HL-60 (cell line): ENCODE data around the gene ANKRD13B.

ENCODE experiments used
- CTCF ChIP-seq: IDR thresholded peaks from one replicate; pipeline ENCODE4 v1.5.1; 2011; ENCODE audit warnings: low read length, control low read depth, inconsistent platforms; ENCODE audit not compliant: insufficient read depth
- GABPA ChIP-seq: IDR thresholded peaks from 2 replicates; pipeline ENCODE4 v1.6.1; 2012; ENCODE audit warnings: low read depth
- POLR2AphosphoS5 ChIP-seq: IDR thresholded peaks from 2 replicates; pipeline ENCODE4 v1.6.1; 2012; ENCODE audit warnings: low read depth
- REST ChIP-seq: IDR thresholded peaks from 2 replicates; pipeline ENCODE4 v1.6.1; 2012; ENCODE audit warnings: low read depth; ENCODE audit not compliant: insufficient replicate concordance

- no peak for TF ChIP-seq CTCF
- TF ChIP-seq REST, result no peak
- no peak for TF ChIP-seq POLR2AphosphoS5
- no peak for TF ChIP-seq GABPA
Measured at GRCh38 chr17:29571486-29571882, 21.4 kb upstream of the ANKRD13B start.
